HG02642 (cell line): ENCODE measurements around the gene MT1B.

Experiments used
- ATAC-seq: cut with Tn5 transposase; IDR thresholded peaks from one replicate; pipeline ENCODE4 v1.9.1; 2021; ENCODE audit warnings: mild to moderate bottlenecking; ENCODE audit not compliant: unreplicated experiment, poor library complexity

The MT1B gene

GRCh38 chr16:56683424-56684172 lies 31.9 kb downstream of the MT1B start:
- no peak for ATAC-seq

GRCh38 chr16:56684256-56684925 lies 32.7 kb downstream of the MT1B start:
- ATAC-seq: no peak

GRCh38 chr16:56684926-56685590 lies 33.4 kb downstream of the MT1B start:
- no peak for ATAC-seq

GRCh38 chr16:56686758-56687157 lies 35.1 kb downstream of the MT1B start:
- ATAC-seq: no peak

GRCh38 chr16:56688762-56689161 lies 37.1 kb downstream of the MT1B start:
- no peak for ATAC-seq

GRCh38 chr16:56689171-56689570 lies 37.5 kb downstream of the MT1B start:
- no peak for ATAC-seq

GRCh38 chr16:56690420-56691122 lies 38.9 kb downstream of the MT1B start:
- ATAC-seq: no peak

- no peak for ATAC-seq
Observed at GRCh38 chr16:56691885-56692284, 40.2 kb downstream of the MT1B start.

GRCh38 chr16:56695246-56695645 lies 43.6 kb downstream of the MT1B start:
- ATAC-seq: no peak

GRCh38 chr16:56697456-56698155 lies 45.9 kb downstream of the MT1B start:
- ATAC-seq: no peak

GRCh38 chr16:56700195-56700594 lies 48.5 kb downstream of the MT1B start:
- ATAC-seq: no peak

- no peak for ATAC-seq
Observed at GRCh38 chr16:56700631-56701030, 48.9 kb downstream of the MT1B start.

- ATAC-seq: no peak
Observed at GRCh38 chr16:56701534-56701933, 49.8 kb downstream of the MT1B start.
